HG03280 (cell line): ENCODE data around the gene ANKS1B.
"Not testable (repeated sequence)": the region's sequence is repeated elsewhere in the genome, so short reads cannot be mapped to it uniquely, and the experiment has no call there.

ENCODE experiments used
- ATAC-seq: cut with Tn5 transposase; IDR thresholded peaks from one replicate; pipeline ENCODE4 v1.9.1; 2021; ENCODE audit warnings: mild to moderate bottlenecking, moderate library complexity; ENCODE audit not compliant: unreplicated experiment

ANKS1B gene

GRCh38 chr12:98799146-98799810 lies 1185.5 kb downstream of the ANKS1B start:
- ATAC-seq: no peak

- no peak for ATAC-seq
These were observed 1187.5 kb downstream of the ANKS1B start for GRCh38 chr12:98797200-98797599.

- no peak for ATAC-seq
These were observed 1188.0 kb downstream of the ANKS1B start for GRCh38 chr12:98796745-98797144.

- ATAC-seq: no peak
These were observed 1191.6 kb downstream of the ANKS1B start for GRCh38 chr12:98793121-98793520.

GRCh38 chr12:98791406-98791805 lies 1193.3 kb downstream of the ANKS1B start:
- ATAC-seq: no peak

GRCh38 chr12:98788396-98788795 lies 1196.3 kb downstream of the ANKS1B start:
- ATAC-seq: no peak

- no peak for ATAC-seq
These were observed 1198.1 kb downstream of the ANKS1B start for GRCh38 chr12:98786653-98787052.

GRCh38 chr12:98783420-98783819 lies 1201.3 kb downstream of the ANKS1B start:
- ATAC-seq: no peak

- no peak for ATAC-seq
These were observed 1204.5 kb downstream of the ANKS1B start for GRCh38 chr12:98780261-98780660.

GRCh38 chr12:98772818-98773217 lies 1211.9 kb downstream of the ANKS1B start:
- no peak for ATAC-seq

GRCh38 chr12:98771811-98772752 lies 1212.7 kb downstream of the ANKS1B start:
- ATAC-seq: no peak

- no peak for ATAC-seq
These were observed 1214.5 kb downstream of the ANKS1B start for GRCh38 chr12:98770230-98770629.

- ATAC-seq: no peak
These were observed 1215.7 kb downstream of the ANKS1B start for GRCh38 chr12:98769068-98769467.

- ATAC-seq: no peak
These were observed 1217.5 kb downstream of the ANKS1B start for GRCh38 chr12:98767248-98767647.

- no peak for ATAC-seq
These were observed 1221.1 kb downstream of the ANKS1B start for GRCh38 chr12:98763656-98764055.

- no peak for ATAC-seq
These were observed 1226.4 kb downstream of the ANKS1B start for GRCh38 chr12:98758331-98758730.

- no peak for ATAC-seq
These were observed 1227.3 kb downstream of the ANKS1B start for GRCh38 chr12:98757455-98757854.

GRCh38 chr12:98755855-98756254 lies 1228.9 kb downstream of the ANKS1B start:
- ATAC-seq: not testable (repeated sequence)

GRCh38 chr12:98754095-98754494 lies 1230.6 kb downstream of the ANKS1B start:
- peak; percentile 95 for ATAC-seq

GRCh38 chr12:98752726-98753125 lies 1232.0 kb downstream of the ANKS1B start:
- no peak for ATAC-seq

- ATAC-seq: no peak
These were observed 1233.1 kb downstream of the ANKS1B start for GRCh38 chr12:98751580-98752115.

- no peak for ATAC-seq
These were observed 1234.2 kb downstream of the ANKS1B start for GRCh38 chr12:98750511-98750910.
